K562 treated with DMSO at 1 percent for 24 hours (cell line): Measurements from ENCODE around the gene ASB16. TPM values are rescaled to one million over a fixed set of nuclear protein-coding genes. Genes with fewer than 3 reads are reported as not detected.

Experiments used
- total RNA-seq: library from RNA; unstranded; fragments of 300-600 nt; gene quantifications from 2 replicates; pipeline ENCODE4 v1.2.3, GENCODE V29; 2022; ENCODE audit warnings: low read depth; ENCODE audit not compliant: insufficient read depth

The ASB16 gene, protein sequence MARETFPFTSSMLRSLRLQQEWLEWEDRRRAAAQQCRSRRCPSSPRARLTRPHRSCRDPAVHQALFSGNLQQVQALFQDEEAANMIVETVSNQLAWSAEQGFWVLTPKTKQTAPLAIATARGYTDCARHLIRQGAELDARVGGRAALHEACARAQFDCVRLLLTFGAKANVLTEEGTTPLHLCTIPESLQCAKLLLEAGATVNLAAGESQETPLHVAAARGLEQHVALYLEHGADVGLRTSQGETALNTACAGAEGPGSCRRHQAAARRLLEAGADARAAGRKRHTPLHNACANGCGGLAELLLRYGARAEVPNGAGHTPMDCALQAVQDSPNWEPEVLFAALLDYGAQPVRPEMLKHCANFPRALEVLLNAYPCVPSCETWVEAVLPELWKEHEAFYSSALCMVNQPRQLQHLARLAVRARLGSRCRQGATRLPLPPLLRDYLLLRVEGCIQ
- total RNA-seq, result 0.41 and 0.53 TPM in 2 replicates

DNA sequence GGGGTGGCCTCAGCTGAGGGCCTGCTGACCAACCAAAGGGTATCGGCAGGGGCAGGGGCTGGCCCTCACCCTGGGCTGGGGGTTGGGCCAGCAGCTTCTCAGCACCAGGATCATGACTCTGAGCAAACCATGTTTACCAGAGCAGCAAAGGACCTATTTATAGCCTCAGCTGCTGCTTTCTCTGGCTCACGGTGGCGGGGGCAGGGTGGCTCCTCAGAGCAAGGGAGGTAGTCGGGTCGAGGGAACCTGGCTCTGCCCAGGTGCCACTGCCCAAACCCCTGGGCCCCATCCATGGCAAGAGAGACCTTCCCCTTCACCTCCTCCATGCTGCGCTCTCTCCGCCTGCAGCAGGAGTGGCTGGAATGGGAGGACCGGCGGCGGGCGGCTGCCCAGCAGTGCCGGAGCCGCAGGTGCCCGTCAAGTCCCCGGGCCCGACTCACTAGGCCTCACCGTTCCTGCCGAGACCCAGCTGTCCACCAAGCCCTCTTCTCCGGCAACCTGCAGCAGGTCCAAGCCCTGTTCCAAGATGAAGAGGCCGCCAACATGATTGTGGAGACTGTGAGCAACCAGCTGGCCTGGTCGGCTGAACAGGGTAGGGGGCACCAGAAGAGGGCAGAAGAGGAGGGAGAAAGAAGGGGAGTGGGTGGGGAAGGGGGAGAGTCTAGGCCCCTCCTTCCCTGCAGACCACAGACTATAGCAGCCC is at the start of gene ASB16:
Gene ASB16, plus strand, starts transcription at position 206 of the 703 bp plus-strand sequence. Its CDS starts 86 bp downstream, at position 292.

DNA sequence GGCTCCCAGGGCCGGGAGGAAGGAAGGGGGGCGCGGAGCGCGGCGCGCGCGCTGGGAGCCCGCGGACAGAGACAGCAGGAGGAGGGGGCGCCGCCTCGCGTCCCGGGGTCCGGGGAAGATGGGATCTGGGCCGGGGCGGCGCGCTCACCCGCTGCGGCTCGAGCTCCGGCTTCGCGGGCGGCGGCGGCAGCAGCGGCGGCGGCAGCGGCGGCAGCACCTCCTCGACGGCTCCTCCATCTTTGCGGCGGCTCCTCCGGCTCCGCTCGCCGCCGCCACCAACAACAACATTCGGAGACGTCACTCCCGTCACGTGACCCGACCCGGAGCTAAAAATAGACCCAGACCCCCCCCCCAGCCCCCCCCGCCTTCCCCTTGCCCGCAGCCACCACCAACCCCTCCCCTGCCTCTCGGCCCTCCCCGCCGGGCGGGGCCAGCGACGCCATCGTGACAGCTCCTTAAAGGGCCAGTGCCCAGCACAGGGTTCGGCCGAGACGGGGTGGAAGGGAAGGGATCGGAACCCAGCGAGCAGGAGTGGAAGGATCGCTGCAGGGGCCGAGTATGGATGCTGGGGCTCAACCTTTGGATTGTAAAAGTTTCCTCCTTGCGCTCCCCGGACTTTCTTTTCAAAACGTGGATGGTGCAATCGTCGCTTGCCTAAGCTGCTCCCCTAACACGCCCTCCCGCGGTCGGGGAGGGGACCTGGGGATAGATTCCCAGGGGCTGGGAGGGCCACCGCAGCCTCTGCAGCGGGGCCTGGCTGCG is 47.0 kb upstream of the ASB16 start, which contains the start of gene HDAC5:
Gene HDAC5, minus strand, starts transcription at position 286 of the 762 bp plus-strand sequence. CDS start 6,126 bp downstream, outside the sequence.

DNA sequence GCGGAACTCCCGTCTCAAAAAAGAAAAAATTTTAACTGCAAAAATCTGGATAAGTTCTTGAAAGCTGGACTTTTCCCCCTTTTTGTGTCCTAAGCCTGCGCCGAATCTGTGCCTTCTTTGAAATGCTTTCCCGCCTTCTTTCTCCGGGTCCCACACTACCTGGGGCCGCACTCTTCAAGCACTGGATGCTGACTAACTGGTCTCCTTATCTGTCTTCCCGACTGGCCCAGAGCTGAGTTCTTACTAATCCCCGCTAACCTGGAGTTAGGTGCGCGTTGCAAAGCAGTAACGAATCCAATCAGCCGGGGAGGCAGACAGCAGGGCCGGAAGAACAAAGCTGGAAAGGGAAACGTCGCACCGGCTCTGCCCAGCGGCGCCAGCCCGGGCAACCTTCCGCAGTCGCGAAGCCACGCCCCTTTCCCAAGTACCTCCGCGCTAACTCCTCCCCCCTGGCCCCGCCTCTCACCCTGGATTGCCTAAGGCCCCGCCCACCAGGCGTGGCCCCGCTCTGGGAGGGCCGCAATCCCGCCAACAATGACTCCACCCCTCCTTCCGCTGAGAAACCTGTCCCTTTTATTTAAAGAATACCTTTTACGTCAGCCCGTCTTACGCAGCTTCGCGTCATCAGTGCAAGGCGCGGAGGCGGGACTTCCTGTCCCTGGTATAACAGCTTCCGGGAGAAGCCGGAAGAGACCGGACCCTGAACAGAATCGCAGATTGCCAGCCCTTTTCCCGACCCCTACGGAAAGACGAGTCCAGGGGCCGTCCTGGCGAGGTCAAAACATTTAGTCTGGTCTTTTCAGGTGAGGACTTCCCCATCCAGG is 16.0 kb downstream of the ASB16 start, which contains the start of gene TMUB2:
Gene TMUB2, plus strand, starts transcription at position 666 of the 824 bp plus-strand sequence. CDS start 737 bp downstream, outside the sequence.

DNA sequence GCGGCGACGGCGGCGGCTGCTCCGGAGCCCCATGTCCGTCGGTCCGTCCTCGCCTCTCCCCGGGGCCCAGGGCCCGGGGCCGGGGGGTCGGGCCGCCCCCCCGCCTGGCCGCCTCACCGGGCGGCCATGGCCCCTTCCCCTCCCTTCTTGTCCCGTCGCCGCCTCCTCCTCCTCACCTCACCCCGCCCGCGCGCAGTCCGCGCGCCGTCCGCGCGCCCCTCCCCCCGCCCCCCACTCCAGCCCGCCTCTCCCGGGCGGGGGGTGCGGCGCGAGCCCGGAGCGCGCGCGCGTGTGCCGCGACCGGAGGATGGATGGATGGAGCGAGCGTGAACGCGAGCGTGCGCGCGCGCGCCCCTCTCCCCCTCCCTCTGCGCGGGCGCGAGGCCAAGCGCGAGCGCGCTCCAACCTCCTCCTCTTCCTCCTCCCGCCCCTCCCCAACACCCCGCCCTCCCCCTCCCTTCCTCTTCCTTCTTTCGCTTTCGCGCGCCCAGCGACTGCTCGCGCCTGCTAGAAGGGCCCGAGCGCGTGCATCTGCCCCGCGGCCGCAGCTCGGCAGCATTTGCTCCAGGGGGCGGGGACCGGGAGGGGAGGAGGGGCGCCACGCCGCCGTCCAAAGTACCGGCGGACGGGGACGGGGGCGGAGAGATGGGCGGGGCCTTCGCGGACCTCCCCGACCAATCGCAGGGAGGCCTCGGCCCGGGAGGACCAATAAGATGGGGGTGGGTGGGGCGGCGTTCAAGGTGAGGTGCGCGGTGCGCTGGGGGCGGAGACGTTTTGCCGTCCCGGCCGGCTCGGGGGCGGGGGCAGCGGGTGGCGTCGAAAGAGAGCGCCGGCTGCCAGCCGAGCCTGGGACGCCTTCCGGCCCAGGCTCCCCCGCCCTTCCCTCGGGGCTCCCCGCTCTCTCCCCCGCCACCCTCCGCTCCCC is 29.3 kb downstream of the ASB16 start, which contains the start of gene ATXN7L3:
Gene ATXN7L3, minus strand, starts transcription at position 332 of the 925 bp plus-strand sequence. CDS start 1,814 bp downstream, outside the sequence.

GRCh38 chr17:44219616-44220212 is 49.2 kb downstream of the ASB16 start, which contains the start of gene UBTF:
TSS of gene UBTF (minus strand) at chr17:44219675. CDS start at chr17:44218229, 1,446 bp downstream.

Other genes starting within 250 kb of the ASB16 start
- not detected in 2 replicates for gene PPY, start 228.2 kb upstream of the ASB16 start, total RNA-seq
- not detected in 2 replicates for gene PYY, start 216.8 kb upstream of the ASB16 start, total RNA-seq
- gene NAGS, start 166.1 kb upstream of the ASB16 start, total RNA-seq, result 0.53 and 0.56 TPM in 2 replicates
- gene TMEM101, start 155.7 kb upstream of the ASB16 start, total RNA-seq, result 51.1 and 53.9 TPM in 2 replicates
- 26.5 and 29.9 TPM in 2 replicates for gene LSM12, start 104.0 kb upstream of the ASB16 start, total RNA-seq
- 59.0 and 66.9 TPM in 2 replicates for gene G6PC3, start 100.0 kb upstream of the ASB16 start, total RNA-seq
- 59.0 and 61.9 TPM in 2 replicates for gene HDAC5, start 47.1 kb upstream of the ASB16 start, total RNA-seq
- gene HROB, start 28.8 kb upstream of the ASB16 start, total RNA-seq, result 15.4 and 17.5 TPM in 2 replicates
- gene TMUB2, start 16.3 kb downstream of the ASB16 start, total RNA-seq, result 31.6 and 34.0 TPM in 2 replicates
- 50.7 and 54.3 TPM in 2 replicates for gene ATXN7L3, start 29.2 kb downstream of the ASB16 start, total RNA-seq
- gene UBTF, start 49.0 kb downstream of the ASB16 start, total RNA-seq, result 51.2 and 52.5 TPM in 2 replicates
- 1.5 and 1.9 TPM in 2 replicates for gene SLC4A1, start 97.4 kb downstream of the ASB16 start, total RNA-seq
- gene RUNDC3A, start 137.9 kb downstream of the ASB16 start, total RNA-seq, result 0.30 TPM in 1 of 2 replicates, not detected in the other
- 246 and 286 TPM in 2 replicates for gene SLC25A39, start 154.1 kb downstream of the ASB16 start, total RNA-seq
- 421 and 465 TPM in 2 replicates for gene GRN, start 174.6 kb downstream of the ASB16 start, total RNA-seq
- gene FAM171A2, start 193.1 kb downstream of the ASB16 start, total RNA-seq, result 22.7 and 24.8 TPM in 2 replicates
- 4.7 and 5.3 TPM in 2 replicates for gene ITGA2B, start 218.9 kb downstream of the ASB16 start, total RNA-seq